ENCODE data around the gene RBPJ. TPM values are rescaled to one million over a fixed set of nuclear protein-coding genes. Genes with fewer than 3 reads are reported as not detected.

Gene RBPJ
- total RNA-seq, 1 experiment from 2014 or later, result 33.7 TPM

- no peaks in the 10 kb centered on the region for H3K4me1 ChIP-seq (ENCODE audit: control insufficient read depth, insufficient read depth, low read length)
- no peaks in the 10 kb centered on the region for H3K9me3 ChIP-seq (ENCODE audit: control insufficient read depth, insufficient read depth, low read depth, low read length)
- DNase-seq (ENCODE audit: low read depth, low spot score) (no peak), ATAC-seq (no peak)
- POLR2A ChIA-PET, result no interaction called here
- H3K36me3 ChIP-seq (ENCODE audit: control insufficient read depth, insufficient read depth, low read length), result no peaks in the 10 kb centered on the region
- in situ Hi-C loops (cut with HindIII; ENCODE audit: low pct_unique_long_range_greater_than_20kb, low sequenced_read_pairs), result no loop called here
- H3K27me3 ChIP-seq (ENCODE audit: control insufficient read depth, insufficient read depth, low read length), result no peaks in the 10 kb centered on the region
- BruUV-seq (replicated peaks), result no TSS peak
- TF ChIP-seq CTCF (IDR thresholded peaks at IDR 0.05) (no peak), TCF7L2 (IDR thresholded peaks at IDR 0.05; ENCODE audit: low read depth, low read length) (no peak), POLR2AphosphoS5 (IDR thresholded peaks at IDR 0.05; ENCODE audit: low read depth, low read length) (no peak), REST (IDR thresholded peaks at IDR 0.05; ENCODE audit: insufficient read depth in 1 of 2, low read depth in 2 of 2, low read length in 1 of 2) (no peak), SIN3A (IDR thresholded peaks at IDR 0.05; ENCODE audit: borderline replicate concordance, insufficient read depth, low read depth, low read length) (no peak)
- H3K27ac ChIP-seq (ENCODE audit: low read length), result no peak overlapping the region
- no peak overlapping the region for H3K4me3 ChIP-seq (ENCODE audit: low read depth in 2 of 2, low read length in 2 of 2)
- intact Hi-C loops (cut with micrococcal nuclease; ENCODE audit: unreplicated experiment), result no loop called here
- CTCF ChIA-PET, result no interaction called here
These were observed 151.1 kb downstream of the RBPJ start for GRCh38 chr4:26471890-26472289.

- no peak for ATAC-seq
- Histone ChIP-seq H3K27me3 (ENCODE audit: control insufficient read depth, insufficient read depth, low read length) (no peaks in the 10 kb centered on the region), H3K36me3 (ENCODE audit: control insufficient read depth, insufficient read depth, low read length) (no peaks in the 10 kb centered on the region), H3K27ac (ENCODE audit: low read length) (no peak overlapping the region), H3K4me3 (ENCODE audit: low read depth in 2 of 2, low read length in 2 of 2) (no peak overlapping the region), H3K4me1 (ENCODE audit: control insufficient read depth, insufficient read depth, low read length) (no peaks in the 10 kb centered on the region), H3K9me3 (ENCODE audit: control insufficient read depth, insufficient read depth, low read depth, low read length) (no peaks in the 10 kb centered on the region)
- ChIA-PET CTCF (no interaction called here), POLR2A (no interaction called here)
- TF ChIP-seq POLR2AphosphoS5 (IDR thresholded peaks at IDR 0.05; ENCODE audit: low read depth, low read length) (no peak), CTCF (IDR thresholded peaks at IDR 0.05) (no peak), TCF7L2 (IDR thresholded peaks at IDR 0.05; ENCODE audit: low read depth, low read length) (no peak)
- no TSS peak for BruUV-seq (replicated peaks)
- no peak for DNase-seq (ENCODE audit: low read depth, low spot score)
- in situ Hi-C loops (cut with HindIII; ENCODE audit: low pct_unique_long_range_greater_than_20kb, low sequenced_read_pairs) (no loop called here), intact Hi-C loops (cut with micrococcal nuclease; ENCODE audit: unreplicated experiment) (no loop called here)
These were observed 153.1 kb downstream of the RBPJ start for GRCh38 chr4:26473893-26474292.

- in situ Hi-C loops (cut with HindIII; ENCODE audit: low pct_unique_long_range_greater_than_20kb, low sequenced_read_pairs) (no loop called here), intact Hi-C loops (cut with micrococcal nuclease; ENCODE audit: unreplicated experiment) (no loop called here)
- POLR2A ChIA-PET, result no interaction called here
- BruUV-seq (replicated peaks), result no TSS peak
- ATAC-seq (no peak), DNase-seq (ENCODE audit: low read depth, low spot score) (no peak)
- no peaks in the 10 kb centered on the region for H3K27me3 ChIP-seq (ENCODE audit: control insufficient read depth, insufficient read depth, low read length)
- H3K36me3 ChIP-seq (ENCODE audit: control insufficient read depth, insufficient read depth, low read length), result no peaks in the 10 kb centered on the region
- H3K9me3 ChIP-seq (ENCODE audit: control insufficient read depth, insufficient read depth, low read depth, low read length), result no peaks in the 10 kb centered on the region
- H3K27ac ChIP-seq (ENCODE audit: low read length), result no peak overlapping the region
- no peaks in the 10 kb centered on the region for H3K4me1 ChIP-seq (ENCODE audit: control insufficient read depth, insufficient read depth, low read length)
- TF ChIP-seq TCF7L2 (IDR thresholded peaks at IDR 0.05; ENCODE audit: low read depth, low read length) (no peak), POLR2AphosphoS5 (IDR thresholded peaks at IDR 0.05; ENCODE audit: low read depth, low read length) (no peak), CTCF (IDR thresholded peaks at IDR 0.05) (no peak), SIN3A (IDR thresholded peaks at IDR 0.05; ENCODE audit: borderline replicate concordance, insufficient read depth, low read depth, low read length) (no peak), REST (IDR thresholded peaks at IDR 0.05; ENCODE audit: insufficient read depth in 1 of 2, low read depth in 2 of 2, low read length in 1 of 2) (no peak)
- no peak overlapping the region for H3K4me3 ChIP-seq (ENCODE audit: low read depth in 2 of 2, low read length in 2 of 2)
- CTCF ChIA-PET, result no interaction called here
These were observed 153.7 kb downstream of the RBPJ start for GRCh38 chr4:26474551-26474950.

Data from Panc1 (cell line).